DND-41 (cell line): ENCODE results near the gene NAV1.

ENCODE experiments used
- ATAC-seq: fragments of 200-7000 bp; cut with Tn5 transposase; 3 replicates; pipeline ENCODE4 v1.9.1; 2021; ENCODE audit warnings: low read depth; ENCODE audit not compliant: insufficient read depth
- DNase-seq: peaks from one replicate; pipeline ENCODE4 v3.0.0-alpha.2; 2020
- H2AFZ ChIP-seq: 2 replicates; pipeline ENCODE4 v1.6.0; 2012; ENCODE audit warnings: low read depth, low read length
- H3K27ac ChIP-seq: 2 replicates; pipeline ENCODE4 v1.5.1; 2012; ENCODE audit warnings: low read length, inconsistent platforms
- H3K27me3 ChIP-seq: fragments of 200-600 bp; sonication (generic); 2 replicates; pipeline ENCODE4 v1.6.0; 2012; ENCODE audit warnings: low read length, mild to moderate bottlenecking, inconsistent platforms; ENCODE audit not compliant: insufficient read depth, poor library complexity
- H3K36me3 ChIP-seq: 2 replicates; pipeline ENCODE4 v1.5.1; 2012; ENCODE audit warnings: low read length, inconsistent platforms; ENCODE audit not compliant: insufficient read depth
- H3K4me1 ChIP-seq: 2 replicates; pipeline ENCODE4 v1.5.1; 2012; ENCODE audit warnings: mild to moderate bottlenecking, low read length; ENCODE audit not compliant: insufficient read depth
- H3K4me2 ChIP-seq: 2 replicates; pipeline ENCODE4 v1.6.0; 2012; ENCODE audit warnings: mild to moderate bottlenecking, moderate library complexity, low read length, inconsistent platforms; ENCODE audit not compliant: insufficient read depth
- H3K4me3 ChIP-seq, 2 experiments: fragments of 200-600 bp in 1 of 2; shearing (Covaris generic) in 1 of 2; 2 replicates each; pipeline ENCODE4 v1.5.1; 2012 to 2016; ENCODE audit warnings: inconsistent platforms in 2 of 2, low read length in 2 of 2, mild to moderate bottlenecking in 2 of 2, low read depth in 1 of 2, moderate library complexity in 1 of 2
- H3K79me2 ChIP-seq: 2 replicates; pipeline ENCODE4 v1.6.0; 2012; ENCODE audit warnings: low read length, inconsistent platforms; ENCODE audit not compliant: insufficient read depth
- H3K9ac ChIP-seq: 2 replicates; pipeline ENCODE4 v1.6.0; 2012; ENCODE audit warnings: low read depth, mild to moderate bottlenecking, inconsistent platforms, low read length, moderate library complexity
- H3K9me3 ChIP-seq: 2 replicates; pipeline ENCODE4 v1.5.1; 2012; ENCODE audit warnings: low read length, moderate library complexity, mild to moderate bottlenecking, inconsistent platforms; ENCODE audit not compliant: insufficient read depth, severe bottlenecking
- H4K20me1 ChIP-seq: 2 replicates; pipeline ENCODE4 v1.6.0; 2012; ENCODE audit warnings: low read length; ENCODE audit not compliant: insufficient read depth
- CTCF ChIP-seq: IDR thresholded peaks from 2 replicates; pipeline ENCODE4 v1.5.1; 2012; ENCODE audit warnings: borderline replicate concordance, low read length, moderate library complexity, mild to moderate bottlenecking; ENCODE audit not compliant: poor library complexity, severe bottlenecking; ENCODE audit errors: extremely low read depth
- EZH2 ChIP-seq: IDR thresholded peaks from 3 replicates; pipeline ENCODE4 v1.6.1; 2012; ENCODE audit warnings: borderline replicate concordance, low read depth, mild to moderate bottlenecking, moderate library complexity, low read length, inconsistent platforms; ENCODE audit not compliant: severe bottlenecking

NAV1 gene

DNA sequence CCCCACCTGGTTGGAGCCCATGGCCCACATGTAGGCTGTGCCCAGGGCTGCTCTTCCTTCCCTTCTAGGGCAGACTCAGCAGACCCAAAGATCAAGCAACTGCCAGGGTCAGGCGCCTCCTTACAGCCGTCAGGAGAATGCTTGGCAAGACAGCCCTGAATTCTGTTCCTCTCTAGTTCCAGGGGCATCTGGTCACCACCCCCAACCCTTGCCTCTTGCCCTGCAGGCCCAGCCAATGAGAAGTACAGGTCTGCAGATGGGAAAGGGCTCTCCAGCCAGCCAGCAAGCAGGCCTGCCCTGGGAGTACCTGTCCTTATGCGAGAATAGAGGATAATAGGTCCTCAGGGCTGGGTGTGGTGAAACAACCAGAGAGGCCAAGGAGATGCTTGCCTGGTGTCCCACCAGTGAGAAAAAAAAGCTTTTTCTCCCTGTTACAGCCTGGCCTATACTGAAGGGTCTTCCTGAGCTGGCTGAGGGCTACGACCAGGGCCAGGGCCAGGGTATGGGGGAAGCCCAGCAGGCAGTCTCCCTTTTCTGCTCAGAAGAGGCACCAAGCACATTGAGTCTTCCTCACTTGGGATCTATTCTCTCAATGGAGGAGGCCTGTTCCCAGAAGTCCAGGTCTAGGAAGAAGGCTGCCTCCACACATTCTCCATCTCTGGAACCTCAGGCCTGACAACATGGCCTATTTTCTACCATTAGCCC is 31.4 kb downstream of the NAV1 start:
- Histone ChIP-seq H3K27me3 (no peaks in the 10 kb centered on the region), H2AFZ (no peak overlapping the region), H3K79me2 (no peaks in the 10 kb centered on the region), H3K36me3 (no peaks in the 10 kb centered on the region), H3K9me3 (no peaks in the 10 kb centered on the region), H3K9ac (no peak overlapping the region), H3K4me2 (no peak overlapping the region), H3K4me1 (no peaks in the 10 kb centered on the region), H3K4me3 (no peak overlapping the region), H4K20me1 (no peaks in the 10 kb centered on the region; the same call in 1 of the 2 replicates), H3K27ac (no peak overlapping the region)
- TF ChIP-seq CTCF = no peak
- TF ChIP-seq EZH2 = no peak
- no peak for ATAC-seq
- DNase-seq = no peak

GRCh38 chr1:201570886-201571624 is 32.1 kb downstream of the NAV1 start:
- no peaks in the 10 kb centered on the region for H3K36me3 ChIP-seq
- no peaks in the 10 kb centered on the region for H3K9me3 ChIP-seq
- no peak overlapping the region for H3K27ac ChIP-seq
- ATAC-seq (no peak), DNase-seq (no peak)
- peaks cover 1% of the 10 kb centered on the region for H3K27me3 ChIP-seq
- H3K79me2 ChIP-seq = no peaks in the 10 kb centered on the region
- H4K20me1 ChIP-seq = no peaks in the 10 kb centered on the region; the same call in 1 of the 2 replicates
- no peak for TF ChIP-seq CTCF
- no peak for TF ChIP-seq EZH2
- no peak overlapping the region for H2AFZ ChIP-seq
- H3K4me3 ChIP-seq = no peak overlapping the region
- H3K4me2 ChIP-seq = no peak overlapping the region
- no peaks in the 10 kb centered on the region for H3K4me1 ChIP-seq
- H3K9ac ChIP-seq = no peak overlapping the region

DNA sequence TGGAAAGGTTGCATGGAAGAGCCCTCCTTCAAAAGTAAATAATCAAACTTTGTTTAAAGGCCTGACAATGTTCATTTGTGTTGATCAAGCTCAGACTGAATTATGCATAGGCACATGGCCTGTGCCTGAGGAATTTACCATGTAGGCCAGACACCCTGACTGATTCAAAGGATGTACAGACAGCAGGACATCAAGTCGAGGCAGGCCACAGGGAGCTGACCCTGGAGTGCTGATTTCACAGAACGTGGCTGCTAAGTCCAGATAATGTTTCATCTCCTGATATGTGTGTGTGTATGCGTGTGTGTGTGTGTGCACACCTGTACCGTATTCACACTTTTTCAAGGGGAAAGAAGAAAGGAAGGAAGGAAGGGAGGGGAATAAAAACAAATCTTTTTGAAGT is 34.1 kb downstream of the NAV1 start:
- H3K4me2 ChIP-seq = no peak overlapping the region
- no peaks in the 10 kb centered on the region for H3K36me3 ChIP-seq
- no peaks in the 10 kb centered on the region for H3K4me1 ChIP-seq
- no peak overlapping the region for H3K4me3 ChIP-seq
- no peaks in the 10 kb centered on the region; the same call in 1 of the 2 replicates for H4K20me1 ChIP-seq
- H3K27me3 ChIP-seq = peaks cover 2% of the 10 kb centered on the region
- H3K9ac ChIP-seq = no peak overlapping the region
- no peak for DNase-seq
- no peaks in the 10 kb centered on the region for H3K9me3 ChIP-seq
- H3K79me2 ChIP-seq = no peaks in the 10 kb centered on the region
- no peak overlapping the region for H3K27ac ChIP-seq
- TF ChIP-seq EZH2 (no peak), CTCF (no peak)
- no peak for ATAC-seq
- H2AFZ ChIP-seq = no peak overlapping the region
